Body of pancreas (tissue), 4 donors: ENCODE measurements around the gene RALGAPA1.

Experiments
- CTCF ChIP-seq, 7 experiments: fragments of 450-650 bp in 4 of 7; fragments of 200-600 bp in 3 of 7; sonication (generic) in 3 of 7; IDR thresholded peaks; one replicate each; pipeline ENCODE4 v1.5.1; 2016 to 2019; ENCODE audit warnings: antibody characterized with exemption in 7 of 7
- POLR2A ChIP-seq, 3 donors: fragments of 450-650 bp; IDR thresholded peaks; one replicate each; pipeline ENCODE4 v1.6.1; 2016; ENCODE audit warnings: antibody characterized with exemption in 3 of 3, mild to moderate bottlenecking in 2 of 3

- TF ChIP-seq CTCF (IDR thresholded peaks at IDR 0.05) = no peak
- TF ChIP-seq POLR2A (IDR thresholded peaks at IDR 0.05) = no peak
Measured at GRCh38 chr14:35855876-35856481, 46.9 kb upstream of the RALGAPA1 start.
